ENCODE results near the gene MTFMT.

The MTFMT gene

GRCh38 chr15:65006876-65007275 lies 22.6 kb downstream of the MTFMT start:
- Histone ChIP-seq H3K36me3 (replicated peaks) (peaks cover 45% of the 10 kb centered on the region), H3K4me3 (no peak overlapping the region), H3K27me3 (ENCODE audit: low read depth) (no peaks in the 10 kb centered on the region), H3K9me3 (no peaks in the 10 kb centered on the region), H3K4me1 (no peaks in the 10 kb centered on the region)
- in situ Hi-C loops (cut with MboI; ENCODE audit: low sequenced_read_pairs) = no loop called here
- DNase-seq (ENCODE audit: low spot score in 2 of 2) = peak in 1 of 2 experiments; percentile 50

DNA sequence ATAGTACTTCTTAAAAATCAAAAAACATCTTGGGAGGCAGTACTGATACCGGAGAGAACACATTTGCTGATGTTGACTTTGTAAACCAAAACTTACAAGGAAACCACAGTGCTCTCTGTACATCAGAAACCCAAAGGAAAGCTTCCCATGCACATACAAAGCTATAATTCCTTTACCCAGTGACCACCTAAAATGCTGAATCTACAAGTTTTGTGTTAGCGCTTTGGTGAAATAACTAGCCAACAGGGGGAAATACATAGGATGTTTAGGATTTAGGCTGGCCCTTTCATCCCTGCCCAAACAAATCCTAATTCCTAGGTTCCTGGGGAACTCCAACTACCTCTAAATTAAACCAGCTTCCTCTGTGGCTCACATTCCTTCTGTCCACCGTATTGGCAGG lies 24.4 kb downstream of the MTFMT start:
- Histone ChIP-seq H3K36me3 (replicated peaks) (peaks cover 31% of the 10 kb centered on the region), H3K9me3 (no peaks in the 10 kb centered on the region), H3K27me3 (ENCODE audit: low read depth) (no peaks in the 10 kb centered on the region), H3K4me1 (no peaks in the 10 kb centered on the region), H3K4me3 (no peak overlapping the region)
- in situ Hi-C loops (cut with MboI; ENCODE audit: low sequenced_read_pairs) = no loop called here
- DNase-seq (ENCODE audit: low spot score in 2 of 2) = no peak

DNA sequence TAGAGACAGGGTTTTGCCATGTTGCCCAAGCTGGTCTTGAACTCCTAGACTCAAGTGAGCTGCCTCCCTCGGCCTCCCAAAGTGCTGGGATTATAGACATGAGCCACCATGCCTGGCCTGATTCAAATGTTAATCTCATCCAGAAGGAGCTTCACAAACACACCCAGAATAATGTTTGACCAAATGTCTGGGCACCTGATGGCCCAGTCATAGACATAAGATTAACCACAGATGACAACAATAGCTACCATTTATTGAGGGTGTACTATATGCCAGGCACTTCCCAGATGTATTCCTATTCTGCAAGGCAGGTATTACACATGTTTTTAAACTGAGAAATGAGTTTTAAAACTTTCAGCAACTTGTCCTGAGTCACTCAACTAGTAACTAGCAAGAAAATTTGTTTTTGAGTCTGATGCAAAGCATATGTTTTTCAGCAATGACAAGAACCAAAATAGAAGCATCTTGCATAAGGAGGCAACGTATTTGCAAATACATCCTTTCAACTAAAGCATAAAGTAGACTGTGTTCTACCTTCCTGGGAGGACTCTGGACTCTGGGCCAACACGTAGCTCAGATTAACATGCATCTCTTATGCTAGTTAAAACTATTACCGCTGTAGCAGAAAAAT lies 31.6 kb downstream of the MTFMT start:
- no peaks in the 10 kb centered on the region for H3K9me3 ChIP-seq
- in situ Hi-C loops (cut with MboI; ENCODE audit: low sequenced_read_pairs) = no loop called here
- no peaks in the 10 kb centered on the region for H3K27me3 ChIP-seq (ENCODE audit: low read depth)
- H3K4me3 ChIP-seq = no peak overlapping the region
- H3K4me1 ChIP-seq = no peaks in the 10 kb centered on the region
- DNase-seq (ENCODE audit: low spot score in 2 of 2) = no peak
- peaks cover 4% of the 10 kb centered on the region for H3K36me3 ChIP-seq (replicated peaks)

GRCh38 chr15:64997066-64997465 lies 32.4 kb downstream of the MTFMT start:
- DNase-seq (ENCODE audit: low spot score in 2 of 2) = no peak
- H3K4me3 ChIP-seq = no peak overlapping the region
- H3K9me3 ChIP-seq = no peaks in the 10 kb centered on the region
- no peaks in the 10 kb centered on the region for H3K36me3 ChIP-seq (replicated peaks)
- H3K4me1 ChIP-seq = no peaks in the 10 kb centered on the region
- H3K27me3 ChIP-seq (ENCODE audit: low read depth) = no peaks in the 10 kb centered on the region
- in situ Hi-C loops (cut with MboI; ENCODE audit: low sequenced_read_pairs) = no loop called here

DNA sequence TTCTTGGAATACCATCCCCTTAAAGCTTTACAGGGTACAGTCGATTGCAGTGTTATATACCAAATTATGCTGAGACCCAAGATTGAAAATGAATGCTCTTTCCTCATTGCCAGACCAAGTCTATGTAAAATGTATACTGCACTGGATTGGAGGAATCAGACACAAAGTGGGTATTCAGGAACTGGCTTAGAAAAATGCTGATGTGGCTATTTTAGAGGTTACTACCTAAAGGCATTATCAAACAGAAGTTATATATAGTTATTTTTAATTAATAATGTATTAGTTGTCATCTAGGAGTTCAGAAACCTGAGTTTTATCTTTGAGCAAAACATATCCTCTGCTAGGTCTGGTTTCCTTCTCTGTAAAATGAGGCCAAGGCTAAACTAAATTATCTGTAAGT lies 36.1 kb downstream of the MTFMT start:
- H3K36me3 ChIP-seq (replicated peaks) = no peaks in the 10 kb centered on the region
- H3K9me3 ChIP-seq = no peaks in the 10 kb centered on the region
- in situ Hi-C loops (cut with MboI; ENCODE audit: low sequenced_read_pairs) = no loop called here
- H3K4me1 ChIP-seq = peaks cover 17% of the 10 kb centered on the region
- no peak for DNase-seq (ENCODE audit: low spot score in 2 of 2)
- no peaks in the 10 kb centered on the region for H3K27me3 ChIP-seq (ENCODE audit: low read depth)
- no peak overlapping the region for H3K4me3 ChIP-seq

- Histone ChIP-seq H3K4me3 (no peak overlapping the region), H3K27me3 (ENCODE audit: low read depth) (no peaks in the 10 kb centered on the region), H3K36me3 (replicated peaks) (peaks cover 4% of the 10 kb centered on the region; the same call in 1 of the 2 replicates), H3K4me1 (peaks cover 23% of the 10 kb centered on the region), H3K9me3 (no peaks in the 10 kb centered on the region)
- in situ Hi-C loops (cut with MboI; ENCODE audit: low sequenced_read_pairs) = no loop called here
- DNase-seq (ENCODE audit: low spot score in 2 of 2) = peak; percentile 40 to 58
These were observed 37.8 kb downstream of the MTFMT start for GRCh38 chr15:64991536-64992135.

- H3K9me3 ChIP-seq = no peaks in the 10 kb centered on the region
These were observed 39.3 kb downstream of the MTFMT start for GRCh38 chr15:64990168-64990470.

GRCh38 chr15:64989416-64990167 lies 39.8 kb downstream of the MTFMT start, which contains the start of gene SPG21:
TSS of gene SPG21 (minus strand) at chr15:64989914. CDS start at chr15:64983569, 6,345 bp downstream.
- no peaks in the 10 kb centered on the region for H3K9me3 ChIP-seq
- peaks cover 38% of the 10 kb centered on the region for H3K4me1 ChIP-seq
- H3K4me3 ChIP-seq = peak within 1 kb of the TSS; percentile 86
- DNase-seq (ENCODE audit: low spot score in 2 of 2) = peak; percentile 98 to 100
- no peaks in the 10 kb centered on the region for H3K27me3 ChIP-seq (ENCODE audit: low read depth)
- in situ Hi-C loops (cut with MboI; ENCODE audit: low sequenced_read_pairs) = no loop called here
- peaks cover 4% of the 10 kb centered on the region; the same call in 1 of the 2 replicates for H3K36me3 ChIP-seq (replicated peaks)

More at GRCh38 chr15:64990168-64990470, 39.3 kb downstream of the MTFMT start:
- Histone ChIP-seq H3K4me3 (peak overlapping the region; percentile 86), H3K4me1 (peaks cover 33% of the 10 kb centered on the region), H3K27me3 (ENCODE audit: low read depth) (no peaks in the 10 kb centered on the region), H3K36me3 (replicated peaks) (peaks cover 4% of the 10 kb centered on the region; the same call in 1 of the 2 replicates)
- in situ Hi-C loops (cut with MboI; ENCODE audit: low sequenced_read_pairs) = no loop called here
- DNase-seq (ENCODE audit: low spot score in 2 of 2) = no peak

GRCh38 chr15:64987136-64987535 lies 42.3 kb downstream of the MTFMT start:
- DNase-seq (ENCODE audit: low spot score in 2 of 2) = no peak
- in situ Hi-C loops (cut with MboI; ENCODE audit: low sequenced_read_pairs) = no loop called here
- Histone ChIP-seq H3K27me3 (ENCODE audit: low read depth) (no peaks in the 10 kb centered on the region), H3K4me3 (no peak overlapping the region), H3K9me3 (no peaks in the 10 kb centered on the region), H3K36me3 (replicated peaks) (peaks cover 16% of the 10 kb centered on the region), H3K4me1 (peaks cover 44% of the 10 kb centered on the region)

GRCh38 chr15:64985366-64986033 lies 43.9 kb downstream of the MTFMT start:
- H3K4me3 ChIP-seq = no peak overlapping the region
- H3K9me3 ChIP-seq = no peaks in the 10 kb centered on the region
- no peak for DNase-seq (ENCODE audit: low spot score in 2 of 2)
- in situ Hi-C loops (cut with MboI; ENCODE audit: low sequenced_read_pairs) = no loop called here
- H3K4me1 ChIP-seq = peaks cover 35% of the 10 kb centered on the region
- H3K27me3 ChIP-seq (ENCODE audit: low read depth) = no peaks in the 10 kb centered on the region
- peaks cover 17% of the 10 kb centered on the region for H3K36me3 ChIP-seq (replicated peaks)

GRCh38 chr15:64982472-64982871 lies 47.0 kb downstream of the MTFMT start:
- H3K4me1 ChIP-seq = peaks cover 38% of the 10 kb centered on the region
- DNase-seq (ENCODE audit: low spot score in 2 of 2) = no peak
- no peaks in the 10 kb centered on the region for H3K9me3 ChIP-seq
- no peaks in the 10 kb centered on the region for H3K27me3 ChIP-seq (ENCODE audit: low read depth)
- in situ Hi-C loops (cut with MboI; ENCODE audit: low sequenced_read_pairs) = no loop called here
- peaks cover 30% of the 10 kb centered on the region for H3K36me3 ChIP-seq (replicated peaks)
- no peak overlapping the region for H3K4me3 ChIP-seq

DNA sequence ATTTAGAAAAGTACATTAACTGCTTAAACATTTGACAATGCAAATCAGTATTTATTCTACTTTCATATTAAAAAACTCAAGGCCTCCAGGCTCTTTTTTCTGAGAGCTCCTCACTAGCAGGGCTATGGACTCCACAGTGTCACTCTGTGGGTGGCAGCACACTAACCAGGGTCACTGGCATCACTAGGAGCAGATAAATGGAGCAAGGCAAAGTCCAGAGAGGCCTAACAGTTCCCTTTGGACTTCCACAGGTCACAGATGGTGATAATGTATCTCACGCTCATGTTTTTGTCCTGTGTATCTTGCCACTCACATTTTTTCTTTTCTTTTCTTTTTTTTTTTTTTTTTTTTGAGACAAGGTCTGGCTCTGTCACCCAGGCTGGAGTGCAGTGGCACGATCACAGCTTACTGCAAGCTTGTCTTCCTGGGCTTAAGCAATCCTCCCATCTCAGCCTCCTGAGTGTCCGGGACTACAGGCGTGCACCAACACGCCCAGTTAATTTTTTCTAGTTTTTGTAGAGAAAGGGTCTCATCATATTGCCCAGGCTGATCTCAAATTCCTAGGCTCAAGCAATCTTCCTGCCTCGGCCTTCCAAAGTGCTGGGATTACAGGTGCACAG lies 47.5 kb downstream of the MTFMT start:
- Histone ChIP-seq H3K4me1 (peaks cover 38% of the 10 kb centered on the region), H3K27me3 (ENCODE audit: low read depth) (no peaks in the 10 kb centered on the region), H3K4me3 (no peak overlapping the region), H3K36me3 (replicated peaks) (peaks cover 28% of the 10 kb centered on the region), H3K9me3 (no peaks in the 10 kb centered on the region)
- in situ Hi-C loops (cut with MboI; ENCODE audit: low sequenced_read_pairs) = no loop called here
- no peak for DNase-seq (ENCODE audit: low spot score in 2 of 2)

GRCh38 chr15:64979252-64979710 lies 50.2 kb downstream of the MTFMT start:
- Histone ChIP-seq H3K27me3 (ENCODE audit: low read depth) (no peaks in the 10 kb centered on the region), H3K9me3 (no peaks in the 10 kb centered on the region), H3K36me3 (replicated peaks) (peaks cover 50% of the 10 kb centered on the region), H3K4me3 (no peak overlapping the region), H3K4me1 (peaks cover 17% of the 10 kb centered on the region)
- DNase-seq (ENCODE audit: low spot score in 2 of 2) = peak; percentile 79 to 98
- in situ Hi-C loops (cut with MboI; ENCODE audit: low sequenced_read_pairs) = no loop called here

All from HAP-1 (cell line).